T-helper 1 cell treated with Interleukin-12 subunit alpha and Interleukin-12 subunit beta and Interleukin-4 antibody, amounts not matched to agents 30 μg/mL and 1 μg/mL, for 36 hours (primary cell): Measurements from ENCODE around the gene HSD17B2.

Experiments used
- H3K27ac Mint-ChIP-seq: one replicate; pipeline ENCODE4 v1.8.0; 2021; ENCODE audit warnings: mild to moderate bottlenecking, mixed read lengths
- H3K27me3 Mint-ChIP-seq: one replicate; pipeline ENCODE4 v1.8.0; 2021; ENCODE audit warnings: low read depth, mixed read lengths
- H3K36me3 Mint-ChIP-seq: one replicate; pipeline ENCODE4 v1.8.0; 2021; ENCODE audit warnings: low read depth, mixed read lengths
- H3K4me1 Mint-ChIP-seq: one replicate; pipeline ENCODE4 v1.8.0; 2021; ENCODE audit warnings: low read depth, mixed read lengths
- H3K4me3 Mint-ChIP-seq: one replicate; pipeline ENCODE4 v1.8.0; 2021; ENCODE audit warnings: mild to moderate bottlenecking, moderate library complexity, mixed read lengths
- H3K9me3 Mint-ChIP-seq: one replicate; pipeline ENCODE4 v1.8.0; 2021; ENCODE audit warnings: mixed read lengths

The HSD17B2 gene

GRCh38 chr16:82050506-82050905, 15.5 kb downstream of the HSD17B2 start:
- Mint-ChIP-seq H3K36me3 (no peaks in the 10 kb centered on the region), H3K4me3 (no peak overlapping the region), H3K9me3 (no peaks in the 10 kb centered on the region), H3K4me1 (no peaks in the 10 kb centered on the region), H3K27ac (no peak overlapping the region), H3K27me3 (peaks cover 21% of the 10 kb centered on the region)

- H3K27ac Mint-ChIP-seq = no peak overlapping the region
- peaks cover 21% of the 10 kb centered on the region for H3K27me3 Mint-ChIP-seq
- H3K9me3 Mint-ChIP-seq = no peaks in the 10 kb centered on the region
- H3K4me3 Mint-ChIP-seq = no peak overlapping the region
- H3K36me3 Mint-ChIP-seq = no peaks in the 10 kb centered on the region
- no peaks in the 10 kb centered on the region for H3K4me1 Mint-ChIP-seq
These were observed 15.9 kb downstream of the HSD17B2 start for GRCh38 chr16:82050909-82051357.

GRCh38 chr16:82051656-82052055, 16.6 kb downstream of the HSD17B2 start:
- Mint-ChIP-seq H3K27ac (no peak overlapping the region), H3K36me3 (no peaks in the 10 kb centered on the region), H3K27me3 (peaks cover 21% of the 10 kb centered on the region), H3K9me3 (no peaks in the 10 kb centered on the region), H3K4me1 (no peaks in the 10 kb centered on the region), H3K4me3 (no peak overlapping the region)

- Mint-ChIP-seq H3K4me3 (no peak overlapping the region), H3K27me3 (peaks cover 21% of the 10 kb centered on the region), H3K4me1 (no peaks in the 10 kb centered on the region), H3K27ac (no peak overlapping the region), H3K36me3 (no peaks in the 10 kb centered on the region), H3K9me3 (no peaks in the 10 kb centered on the region)
These were observed 20.1 kb downstream of the HSD17B2 start for GRCh38 chr16:82055117-82055516.

- Mint-ChIP-seq H3K4me1 (no peaks in the 10 kb centered on the region), H3K9me3 (no peaks in the 10 kb centered on the region), H3K4me3 (no peak overlapping the region), H3K36me3 (no peaks in the 10 kb centered on the region), H3K27ac (no peak overlapping the region), H3K27me3 (peaks cover 16% of the 10 kb centered on the region)
These were observed 20.9 kb downstream of the HSD17B2 start for GRCh38 chr16:82055728-82056549.

GRCh38 chr16:82056550-82056896, 21.5 kb downstream of the HSD17B2 start:
- Mint-ChIP-seq H3K4me3 (no peak overlapping the region), H3K36me3 (no peaks in the 10 kb centered on the region), H3K27ac (no peak overlapping the region)

GRCh38 chr16:82059161-82059982, 24.3 kb downstream of the HSD17B2 start:
- H3K27ac Mint-ChIP-seq = no peak overlapping the region
- no peaks in the 10 kb centered on the region for H3K9me3 Mint-ChIP-seq
- H3K4me1 Mint-ChIP-seq = peaks cover 1% of the 10 kb centered on the region
- no peak overlapping the region for H3K4me3 Mint-ChIP-seq
- no peaks in the 10 kb centered on the region for H3K36me3 Mint-ChIP-seq
- peaks cover 16% of the 10 kb centered on the region for H3K27me3 Mint-ChIP-seq

More at GRCh38 chr16:82056550-82056896, 21.5 kb downstream of the HSD17B2 start:
- Mint-ChIP-seq H3K27me3 (peaks cover 16% of the 10 kb centered on the region), H3K4me1 (no peaks in the 10 kb centered on the region), H3K9me3 (no peaks in the 10 kb centered on the region)

GRCh38 chr16:82059983-82060421, 24.9 kb downstream of the HSD17B2 start:
- peaks cover 11% of the 10 kb centered on the region for H3K27me3 Mint-ChIP-seq
- no peak overlapping the region for H3K27ac Mint-ChIP-seq
- H3K4me1 Mint-ChIP-seq = peaks cover 1% of the 10 kb centered on the region
- no peak overlapping the region for H3K4me3 Mint-ChIP-seq
- H3K36me3 Mint-ChIP-seq = no peaks in the 10 kb centered on the region
- no peaks in the 10 kb centered on the region for H3K9me3 Mint-ChIP-seq

GRCh38 chr16:82061861-82062525, 26.9 kb downstream of the HSD17B2 start:
- no peaks in the 10 kb centered on the region for H3K36me3 Mint-ChIP-seq

GRCh38 chr16:82062645-82063058, 27.6 kb downstream of the HSD17B2 start:
- Mint-ChIP-seq H3K4me3 (no peak overlapping the region), H3K27me3 (peaks cover 8% of the 10 kb centered on the region), H3K27ac (no peak overlapping the region), H3K36me3 (no peaks in the 10 kb centered on the region), H3K4me1 (peaks cover 1% of the 10 kb centered on the region), H3K9me3 (no peaks in the 10 kb centered on the region)

More at GRCh38 chr16:82061861-82062525, 26.9 kb downstream of the HSD17B2 start:
- Mint-ChIP-seq H3K27ac (no peak overlapping the region), H3K4me1 (peaks cover 1% of the 10 kb centered on the region), H3K4me3 (no peak overlapping the region), H3K27me3 (peaks cover 8% of the 10 kb centered on the region), H3K9me3 (no peaks in the 10 kb centered on the region)

GRCh38 chr16:82063456-82064082, 28.5 kb downstream of the HSD17B2 start:
- no peak overlapping the region for H3K27ac Mint-ChIP-seq
- H3K4me3 Mint-ChIP-seq = no peak overlapping the region
- H3K27me3 Mint-ChIP-seq = peaks cover 8% of the 10 kb centered on the region
- H3K4me1 Mint-ChIP-seq = peaks cover 1% of the 10 kb centered on the region
- no peaks in the 10 kb centered on the region for H3K36me3 Mint-ChIP-seq
- H3K9me3 Mint-ChIP-seq = no peaks in the 10 kb centered on the region

GRCh38 chr16:82067042-82067803, 32.2 kb downstream of the HSD17B2 start:
- H3K27ac Mint-ChIP-seq = no peak overlapping the region
- no peaks in the 10 kb centered on the region for H3K36me3 Mint-ChIP-seq
- H3K4me1 Mint-ChIP-seq = no peaks in the 10 kb centered on the region
- H3K4me3 Mint-ChIP-seq = no peak overlapping the region
- H3K9me3 Mint-ChIP-seq = no peaks in the 10 kb centered on the region
- H3K27me3 Mint-ChIP-seq = no peaks in the 10 kb centered on the region

- H3K27ac Mint-ChIP-seq = no peak overlapping the region
- no peak overlapping the region for H3K4me3 Mint-ChIP-seq
- no peaks in the 10 kb centered on the region for H3K4me1 Mint-ChIP-seq
- no peaks in the 10 kb centered on the region for H3K36me3 Mint-ChIP-seq
- H3K27me3 Mint-ChIP-seq = no peaks in the 10 kb centered on the region
- H3K9me3 Mint-ChIP-seq = no peaks in the 10 kb centered on the region
These were observed 32.8 kb downstream of the HSD17B2 start for GRCh38 chr16:82067804-82068325.
